GM10248 (cell line): Measurements from ENCODE around the gene TTC3.

ENCODE experiments used
- CTCF ChIA-PET: fragments of 300-600 bp; sonication (Branson Sonifier 250); formaldehyde crosslinking; extraction: SDS; loops from one replicate; lab custom pipeline; 2021; ENCODE audit warnings: antibody characterized with exemption; lab: Yijun Ruan, JAX
- POLR2A ChIA-PET: fragments of 350-650 bp; sonication (Branson Sonifier 250); formaldehyde crosslinking; extraction: SDS; loops from one replicate; lab custom pipeline; 2020; ENCODE audit warnings: antibody characterized with exemption; lab: Yijun Ruan, JAX
- DNase-seq: peaks from one replicate; pipeline ENCODE4 v3.0.0; 2012; ENCODE audit errors: extremely low spot score
- CTCF ChIP-seq: IDR thresholded peaks from 2 replicates; pipeline ENCODE4 v1.5.1; 2012; ENCODE audit warnings: mild to moderate bottlenecking, low read depth; ENCODE audit errors: extremely low read depth, missing control alignments, control extremely low read depth

Gene TTC3

GRCh38 chr21:37075214-37075770 lies 2.2 kb downstream of the TTC3 start:
- DNase-seq: no peak
- ChIA-PET POLR2A (no interaction called here), CTCF (interaction anchor here (1.3 kb wide), 1 partner anchor 31 kb away, joined by 3 read pairs; no protein-coding TSS in a partner anchor)
- TF ChIP-seq CTCF: no peak

- no peak for TF ChIP-seq CTCF
- DNase-seq: no peak
- ChIA-PET POLR2A (no interaction called here), CTCF (interaction anchor here (1.2 to 1.3 kb wide), 2 partner anchors 12 to 30 kb away, joined by 3 to 4 read pairs; no protein-coding TSS in a partner anchor)
These were observed 3.2 kb downstream of the TTC3 start for GRCh38 chr21:37076087-37076850.

- no peak for DNase-seq
- CTCF ChIA-PET: interaction anchor here (1.2 kb wide), 1 partner anchor 11 kb away, joined by 4 read pairs; no protein-coding TSS in a partner anchor
- no peak for TF ChIP-seq CTCF
- POLR2A ChIA-PET: no interaction called here
These were observed 4.3 kb downstream of the TTC3 start for GRCh38 chr21:37077403-37077802.

- ChIA-PET POLR2A (no interaction called here), CTCF (interaction anchor here (1.3 kb wide), 1 partner anchor 10 kb away, joined by 3 read pairs; no protein-coding TSS in a partner anchor)
- no peak for TF ChIP-seq CTCF
- no peak for DNase-seq
These were observed 6.3 kb downstream of the TTC3 start for GRCh38 chr21:37079211-37079824.

- DNase-seq: no peak
- ChIA-PET CTCF (interaction anchor here (0.6 to 1.3 kb wide), 4 partner anchors 8 to 85 kb away, joined by 3 to 4 read pairs (median 4); no protein-coding TSS in a partner anchor), POLR2A (interaction anchor here (0.7 kb wide), 1 partner anchor 157 kb away, joined by 3 read pairs; no protein-coding TSS in a partner anchor)
- no peak for TF ChIP-seq CTCF
These were observed 9.3 kb downstream of the TTC3 start for GRCh38 chr21:37082375-37082774.

- no peak for TF ChIP-seq CTCF
- ChIA-PET POLR2A (interaction anchor here (0.7 kb wide), 1 partner anchor 156 kb away, joined by 3 read pairs; no protein-coding TSS in a partner anchor), CTCF (interaction anchor here (0.9 to 1.3 kb wide), 3 partner anchors 8 to 76 kb away, joined by 3 to 4 read pairs (median 3); no protein-coding TSS in a partner anchor)
- no peak for DNase-seq
These were observed 9.9 kb downstream of the TTC3 start for GRCh38 chr21:37082856-37083528.
